Measurements from ENCODE around the gene TXNDC15.
"Not testable (repeated sequence)": the region's sequence is repeated elsewhere in the genome, so short reads cannot be mapped to it uniquely, and the experiment has no call there.

TXNDC15 gene

DNA sequence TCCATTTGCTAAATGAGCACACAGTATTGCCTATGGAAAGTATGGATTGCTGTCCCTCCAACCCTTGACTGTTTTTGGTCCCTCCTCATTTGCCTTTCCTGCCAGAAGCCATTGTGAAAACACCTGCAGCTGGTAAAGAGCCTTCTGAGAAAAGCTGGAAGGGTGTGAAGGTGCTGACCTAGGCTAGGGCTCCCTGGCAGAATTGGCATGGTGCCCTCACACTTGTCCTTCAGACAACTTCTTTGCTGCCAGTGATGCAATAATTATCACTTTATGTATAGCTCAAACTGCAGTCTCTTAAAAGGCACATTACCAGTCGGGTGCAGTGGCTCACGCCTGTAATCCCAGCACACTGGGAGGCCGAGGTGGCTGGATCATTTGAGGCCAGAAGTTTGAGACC lies 4.2 kb downstream of the TXNDC15 start:
- no peak for DNase-seq (ENCODE audit: low read depth)

- DNase-seq (ENCODE audit: low read depth) = no peak
Measured at GRCh38 chr5:134879456-134879855, 5.3 kb downstream of the TXNDC15 start.

DNA sequence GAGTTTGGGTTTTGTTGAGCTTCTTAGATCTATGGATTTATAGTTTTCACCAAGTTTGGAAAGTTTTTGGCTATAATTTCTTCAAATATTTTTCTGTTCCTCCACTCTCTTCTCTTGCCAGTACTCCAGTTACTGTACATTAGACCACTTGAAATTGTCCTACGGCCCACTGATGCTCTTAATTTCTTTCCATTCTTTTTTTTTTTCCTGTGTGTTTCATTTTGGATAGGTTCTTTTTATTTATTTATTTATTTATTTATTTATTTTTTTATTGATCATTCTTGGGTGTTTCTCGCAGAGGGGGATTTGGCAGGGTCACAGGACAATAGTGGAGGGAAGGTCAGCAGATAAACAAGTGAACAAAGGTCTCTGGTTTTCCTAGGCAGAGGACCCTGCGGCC lies 6.8 kb downstream of the TXNDC15 start:
- not testable (repeated sequence) for DNase-seq (ENCODE audit: low read depth)

DNA sequence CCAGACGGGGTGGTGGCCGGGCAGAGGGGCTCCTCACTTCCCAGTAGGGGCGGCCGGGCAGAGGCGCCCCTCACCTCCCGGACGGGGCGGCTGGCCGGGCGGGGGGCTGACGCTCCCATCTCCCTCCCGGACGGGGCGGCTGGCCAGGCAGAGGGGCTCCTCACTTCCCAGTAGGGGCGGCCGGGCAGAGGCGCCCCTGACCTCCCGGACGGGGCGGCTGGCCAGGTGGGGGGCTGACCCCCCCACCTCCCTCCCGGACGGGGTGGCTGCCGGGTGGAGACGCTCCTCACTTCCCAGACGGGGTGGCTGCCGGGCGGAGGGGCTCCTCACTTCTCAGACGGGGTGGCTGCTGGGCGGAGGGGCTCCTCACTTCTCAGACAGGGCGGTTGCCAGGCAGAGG lies 7.5 kb downstream of the TXNDC15 start:
- DNase-seq (ENCODE audit: low read depth) = not testable (repeated sequence)

DNA sequence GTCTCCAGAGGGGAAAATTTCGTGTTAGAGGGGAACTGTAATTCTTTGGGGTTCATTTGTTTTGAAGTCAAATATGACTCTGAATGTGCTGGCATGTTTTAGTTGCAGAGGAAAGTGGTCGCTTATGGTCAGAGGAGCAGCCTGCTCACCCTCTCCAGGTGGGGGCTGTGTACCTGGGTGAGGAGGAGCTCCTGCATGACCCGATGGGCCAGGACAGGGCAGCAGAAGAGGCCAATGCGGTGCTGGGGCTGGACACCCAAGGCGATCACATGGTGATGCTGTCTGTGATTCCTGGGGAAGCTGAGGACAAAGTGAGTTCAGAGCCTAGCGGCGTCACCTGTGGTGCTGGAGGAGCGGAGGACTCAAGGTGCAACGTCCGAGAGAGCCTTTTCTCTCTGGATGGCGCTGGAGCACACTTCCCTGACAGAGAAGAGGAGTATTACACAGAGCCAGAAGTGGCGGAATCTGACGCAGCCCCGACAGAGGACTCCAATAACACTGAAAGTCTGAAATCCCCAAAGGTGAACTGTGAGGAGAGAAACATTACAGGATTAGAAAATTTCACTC lies 13.5 kb downstream of the TXNDC15 start:
- DNase-seq (ENCODE audit: low read depth) = no peak

- DNase-seq (ENCODE audit: low read depth) = no peak
Measured at GRCh38 chr5:134889335-134889734, 15.2 kb downstream of the TXNDC15 start.

GRCh38 chr5:134891473-134891872 lies 17.3 kb downstream of the TXNDC15 start:
- DNase-seq (ENCODE audit: low read depth) = no peak

- no peak for DNase-seq (ENCODE audit: low read depth)
Measured at GRCh38 chr5:134892282-134892681, 18.1 kb downstream of the TXNDC15 start.

DNA sequence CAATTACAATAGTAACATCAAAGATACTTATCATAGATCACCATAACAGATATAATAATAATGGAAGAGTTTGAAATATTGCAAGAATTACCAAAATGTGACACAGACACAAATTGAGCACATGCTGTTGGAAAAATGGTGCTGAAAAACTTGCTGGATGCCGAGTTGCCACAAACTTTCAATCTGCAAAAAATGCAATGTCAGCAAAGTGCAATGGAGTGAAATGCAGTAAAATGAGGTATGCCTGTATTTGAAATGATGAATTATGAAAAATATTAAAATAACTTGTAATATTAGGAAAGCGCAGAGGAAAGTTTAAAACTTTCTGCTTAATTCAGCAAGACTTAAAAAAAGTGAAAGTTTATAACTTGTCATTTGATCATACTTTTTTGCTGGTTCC lies 18.8 kb downstream of the TXNDC15 start:
- no peak for DNase-seq (ENCODE audit: low read depth)

DNA sequence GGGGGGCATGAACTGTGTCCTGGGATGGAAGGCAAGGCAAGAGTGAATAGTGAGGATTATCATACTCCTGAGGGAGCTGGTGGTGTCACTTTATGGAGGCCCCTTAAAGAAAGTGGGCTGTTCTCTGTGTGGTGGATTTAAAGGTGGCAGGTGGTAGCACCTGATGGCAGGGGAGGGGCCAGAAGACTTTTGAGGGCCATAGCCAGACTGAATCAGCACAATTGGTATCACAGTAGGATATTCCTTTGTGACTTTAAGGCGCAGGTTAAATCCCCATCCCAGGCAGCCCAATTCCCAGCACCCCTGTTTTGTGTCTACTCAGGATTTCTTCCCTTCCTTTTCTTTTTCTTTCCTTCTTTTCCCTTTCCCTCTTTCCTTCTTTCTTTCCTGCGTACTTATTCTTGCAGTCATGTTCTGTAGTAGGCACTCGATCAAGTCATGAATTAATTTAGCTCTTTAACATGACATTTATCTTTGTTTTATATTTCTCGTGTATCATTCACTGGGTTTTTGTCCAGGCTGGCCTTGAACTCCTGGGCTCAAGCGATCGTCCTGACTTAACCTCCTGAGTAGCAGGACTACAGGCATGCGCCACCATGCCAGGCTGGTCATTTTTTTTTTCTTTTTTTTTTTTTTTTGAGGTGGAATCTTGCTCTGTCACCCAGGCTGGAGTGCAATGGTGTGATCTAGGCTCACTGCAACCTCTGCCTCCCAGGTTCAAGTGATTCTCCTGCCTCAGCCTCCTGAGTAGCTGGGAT lies 19.8 kb downstream of the TXNDC15 start:
- DNase-seq (ENCODE audit: low read depth) = no peak

GRCh38 chr5:134902071-134902801 lies 28.1 kb downstream of the TXNDC15 start:
- DNase-seq (ENCODE audit: low read depth) = no peak

DNA sequence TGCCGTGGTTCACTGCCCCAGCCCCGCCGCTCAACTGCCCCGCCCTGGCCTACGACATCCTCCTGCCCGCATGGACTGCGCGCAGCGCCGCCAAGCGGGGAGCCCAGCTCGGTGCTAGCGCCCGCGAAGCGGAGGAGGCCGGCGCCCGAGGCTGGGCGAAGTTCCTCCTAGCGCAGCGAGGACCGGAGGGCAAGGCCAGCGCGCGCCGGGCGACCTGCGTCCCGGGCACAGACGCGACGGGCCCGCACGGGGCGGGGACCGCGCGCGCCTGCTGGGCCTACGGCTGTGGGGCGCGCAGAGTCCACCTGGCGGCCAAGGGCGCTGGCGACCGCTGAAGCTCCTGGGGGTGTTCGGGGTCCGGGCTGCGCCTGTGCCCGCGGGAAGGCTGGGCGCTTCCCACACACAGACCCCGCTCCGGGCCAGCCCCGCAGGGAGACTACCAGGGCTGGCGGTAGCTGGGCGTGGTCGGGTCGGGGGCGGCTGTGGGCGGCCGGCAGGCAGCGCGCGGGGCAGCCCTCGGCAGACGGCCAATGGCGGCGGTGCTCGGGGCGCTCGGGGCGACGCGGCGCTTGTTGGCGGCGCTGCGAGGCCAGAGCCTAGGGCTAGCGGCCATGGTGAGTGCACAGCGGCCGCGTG lies 30.6 kb downstream of the TXNDC15 start, which contains the start of gene PCBD2:
Gene PCBD2 (plus strand): TSS at position 522 of the 636 bp plus-strand sequence. CDS start 9 bp downstream, at position 531.
- DNase-seq (ENCODE audit: low read depth) = peak; percentile 95

DNA sequence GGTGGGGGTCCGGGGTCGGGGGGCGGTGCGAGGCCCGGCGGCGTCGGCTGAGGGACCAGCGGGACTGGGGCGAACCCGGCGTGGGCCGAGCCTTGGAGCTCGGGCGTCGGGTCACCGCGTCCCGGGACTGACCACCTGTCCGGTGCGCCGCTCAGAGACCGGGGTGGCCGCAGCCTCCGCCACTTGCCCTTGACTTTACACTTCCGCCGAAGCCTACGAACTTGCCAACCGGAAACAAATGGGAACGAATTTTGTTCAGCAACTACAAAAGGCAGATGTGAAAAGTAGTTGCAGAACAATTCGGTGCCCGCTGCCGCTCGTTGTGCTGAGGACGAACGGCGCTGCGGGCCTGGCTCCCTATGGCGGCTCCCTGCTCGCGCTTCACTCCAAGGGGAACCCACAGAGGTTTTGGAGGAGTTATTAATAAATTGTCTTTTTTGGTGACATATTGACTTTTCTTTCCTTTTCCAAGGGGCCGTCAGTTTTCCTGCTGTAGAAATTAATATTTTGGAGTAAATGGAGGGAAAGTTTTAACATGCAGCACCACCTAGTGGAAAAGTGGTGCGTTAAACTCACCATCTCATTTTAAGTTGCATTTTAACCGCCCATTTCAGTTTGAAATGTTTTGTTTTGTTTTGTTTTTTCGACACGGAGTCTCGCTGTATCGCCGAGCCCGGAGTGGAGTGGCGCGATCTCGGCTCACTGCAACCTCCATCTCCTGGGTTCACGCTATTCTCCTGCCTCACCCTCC lies 31.2 kb downstream of the TXNDC15 start:
- DNase-seq (ENCODE audit: low read depth) = peak; percentile 50

GRCh38 chr5:134906811-134907210 lies 32.6 kb downstream of the TXNDC15 start:
- no peak for DNase-seq (ENCODE audit: low read depth)

DNA sequence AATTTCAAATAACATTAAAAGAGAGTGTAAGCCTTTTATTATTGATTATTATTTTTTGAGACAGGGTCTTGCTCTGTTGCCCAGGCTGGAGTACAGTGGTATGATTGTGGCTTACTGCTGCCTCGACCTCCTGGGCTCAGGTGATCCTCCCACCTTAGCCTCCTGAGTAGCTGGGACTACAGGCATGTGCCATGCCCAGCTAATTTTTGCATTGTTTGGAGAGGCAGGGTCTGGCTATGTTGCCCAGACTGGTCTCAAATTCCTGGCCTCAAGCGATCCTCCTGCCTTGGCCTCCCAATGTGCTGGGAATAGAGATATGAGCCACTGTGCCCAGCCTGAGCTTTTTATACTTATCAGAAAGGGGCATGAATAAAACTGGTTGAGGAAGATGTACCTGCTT lies 36.6 kb downstream of the TXNDC15 start:
- DNase-seq (ENCODE audit: low read depth) = not testable (repeated sequence)

GRCh38 chr5:134911285-134912206 lies 37.4 kb downstream of the TXNDC15 start:
- no peak for DNase-seq (ENCODE audit: low read depth)

DNA sequence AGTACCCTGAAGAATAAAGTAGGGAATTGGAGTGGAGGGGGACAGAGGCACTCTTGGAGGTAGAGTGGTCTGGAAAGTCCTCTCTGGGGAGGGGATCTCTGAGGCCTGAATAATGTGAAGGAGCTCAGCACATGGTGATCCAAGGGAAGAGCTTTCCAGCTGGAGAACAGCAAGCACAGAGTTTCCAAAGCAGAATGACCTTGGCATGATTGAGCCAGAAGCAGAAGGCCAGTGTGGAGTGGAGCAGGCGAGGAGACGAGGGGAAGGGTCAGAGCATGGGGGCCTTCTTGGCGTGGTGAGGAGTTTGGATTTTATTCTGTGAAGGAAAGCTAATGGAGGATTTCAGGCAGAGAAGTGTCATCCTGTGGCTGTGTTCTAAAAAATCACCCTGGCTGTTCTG lies 39.1 kb downstream of the TXNDC15 start:
- no peak for DNase-seq (ENCODE audit: low read depth)

DNA sequence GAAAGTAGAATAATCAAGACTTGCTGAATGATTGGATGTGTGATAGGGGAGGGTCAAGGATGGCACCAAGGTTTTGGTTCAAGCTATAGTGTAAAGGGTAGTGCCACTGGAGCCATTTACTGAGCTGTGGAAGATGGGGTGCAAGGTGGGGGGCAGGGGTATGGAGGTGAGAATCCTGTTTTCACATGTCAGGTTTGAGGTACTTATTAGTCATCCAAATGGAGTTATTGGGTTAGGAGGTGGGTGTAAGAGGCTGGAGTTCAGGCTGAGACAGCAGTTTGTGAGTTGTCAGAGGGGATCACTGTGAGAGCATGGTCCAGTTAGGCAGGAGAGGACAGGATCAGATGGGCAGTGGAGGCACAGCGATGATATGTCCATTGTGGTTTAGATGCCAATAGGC lies 39.6 kb downstream of the TXNDC15 start:
- no peak for DNase-seq (ENCODE audit: low read depth)

GRCh38 chr5:134917070-134917815 lies 43.1 kb downstream of the TXNDC15 start:
- DNase-seq (ENCODE audit: low read depth) = no peak

DNA sequence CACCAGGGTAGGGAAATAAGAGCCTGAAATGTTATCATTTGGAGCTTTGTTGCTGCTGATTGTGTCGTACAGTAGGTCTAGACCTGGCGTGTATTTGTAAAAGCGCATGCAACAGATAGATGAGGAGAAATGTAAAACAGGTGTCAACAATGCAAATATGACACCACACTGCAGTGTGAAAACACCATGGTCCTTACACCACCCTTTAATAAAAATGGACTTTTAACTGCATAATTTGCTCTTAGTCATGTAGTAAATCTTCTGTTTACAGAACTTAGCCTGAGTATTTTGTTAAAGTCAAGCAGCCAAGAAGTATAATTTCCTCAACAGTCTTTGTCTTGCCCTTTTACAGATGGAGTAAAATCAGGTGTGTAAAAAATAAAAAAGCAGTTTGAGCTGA lies 44.7 kb downstream of the TXNDC15 start:
- DNase-seq (ENCODE audit: low read depth) = no peak
